Hematopoietic multipotent progenitor cell treated with erythropoietin and hydrocortisone succinate and interleukin-3 and kit ligand, for 15 days (in vitro differentiated cells): ENCODE data around the gene ALG12.

Experiments
- DNase-seq: peaks from one replicate; pipeline ENCODE4 v3.0.0-alpha.2; 2015; ENCODE audit warnings: low spot score

The ALG12 gene

GRCh38 chr22:49911881-49912625 lies 6.2 kb downstream of the ALG12 start:
- no peak for DNase-seq

GRCh38 chr22:49910229-49911155 lies 7.7 kb downstream of the ALG12 start:
- no peak for DNase-seq

GRCh38 chr22:49909476-49910205 lies 8.6 kb downstream of the ALG12 start:
- no peak for DNase-seq

GRCh38 chr22:49907807-49908206 lies 10.4 kb downstream of the ALG12 start:
- DNase-seq, result no peak

- no peak for DNase-seq
Measured at GRCh38 chr22:49906799-49907290, 11.4 kb downstream of the ALG12 start.

GRCh38 chr22:49906071-49906798 lies 12.0 kb downstream of the ALG12 start:
- no peak for DNase-seq

GRCh38 chr22:49905465-49905864 lies 12.8 kb downstream of the ALG12 start:
- no peak for DNase-seq

GRCh38 chr22:49904040-49904369 lies 14.2 kb downstream of the ALG12 start:
- DNase-seq, result no peak

GRCh38 chr22:49903322-49904039 lies 14.8 kb downstream of the ALG12 start:
- peak; percentile 38 for DNase-seq

- no peak for DNase-seq
Measured at GRCh38 chr22:49901457-49901856, 16.8 kb downstream of the ALG12 start.

- DNase-seq, result no peak
Measured at GRCh38 chr22:49900441-49901230, 17.6 kb downstream of the ALG12 start.

- no peak for DNase-seq
Measured at GRCh38 chr22:49899530-49899929, 18.7 kb downstream of the ALG12 start.

GRCh38 chr22:49897015-49897684 lies 21.1 kb downstream of the ALG12 start:
- no peak for DNase-seq

- DNase-seq, result no peak
Measured at GRCh38 chr22:49896201-49896600, 22.0 kb downstream of the ALG12 start.

- no peak for DNase-seq
Measured at GRCh38 chr22:49894322-49895054, 23.8 kb downstream of the ALG12 start.

GRCh38 chr22:49893025-49893424 lies 25.2 kb downstream of the ALG12 start:
- no peak for DNase-seq

GRCh38 chr22:49892226-49892899 lies 25.9 kb downstream of the ALG12 start:
- no peak for DNase-seq

GRCh38 chr22:49889071-49889470 lies 29.2 kb downstream of the ALG12 start:
- no peak for DNase-seq
